Body of pancreas (tissue), 4 donors: ENCODE results near the gene DVL1. TPM values are rescaled to one million over a fixed set of nuclear protein-coding genes. Genes with fewer than 3 reads are reported as not detected.
"Not testable (repeated sequence)": the region's sequence is repeated elsewhere in the genome, so short reads cannot be mapped to it uniquely, and the experiment has no call there.

Experiments used
- ATAC-seq: fragments of 150-250 bp; one replicate; pipeline ENCODE4 v1.9.1; 2016
- DNase-seq, 4 donors: peaks; one replicate each; pipeline ENCODE4 v3.0.0-alpha.2; 2019
- H3K27ac ChIP-seq, 4 donors: fragments of 200-600 bp; sonication (generic); 1 replicate in 3 of 4; 2 replicates in 1 of 4; pipeline versions ENCODE4 v1.5.1 to v1.6.1; 2016 to 2019; ENCODE audit warnings: mild to moderate bottlenecking in 1 of 4, mixed read lengths in 1 of 4, moderate library complexity in 1 of 4
- H3K27me3 ChIP-seq, 2 donors: fragments of 200-600 bp; sonication (generic); one replicate each; pipeline ENCODE4 v1.6.0; 2016; ENCODE audit warnings: mild to moderate bottlenecking in 1 of 2
- H3K36me3 ChIP-seq, 2 donors: fragments of 200-600 bp; sonication (generic); replicated peaks in 1 of 2; 2 replicates each; pipeline ENCODE4 v1.5.1; 2016; ENCODE audit warnings: low read depth in 2 of 2; ENCODE audit not compliant: insufficient read depth in 1 of 2
- H3K4me1 ChIP-seq: fragments of 200-600 bp; sonication (generic); one replicate; pipeline ENCODE4 v1.6.0; 2016
- H3K4me3 ChIP-seq, 2 donors: fragments of 200-600 bp; sonication (generic); 1 replicate in 1 of 2; 2 replicates in 1 of 2; pipeline ENCODE4 v1.5.1; 2016 to 2019
- H3K9me3 ChIP-seq, 3 donors: fragments of 200-600 bp; sonication (generic); 1 replicate in 2 of 3; 2 replicates in 1 of 3; pipeline ENCODE4 v1.5.1; 2016
- POLR2A ChIP-seq, 3 donors: fragments of 450-650 bp; IDR thresholded peaks; one replicate each; pipeline ENCODE4 v1.6.1; 2016; ENCODE audit warnings: antibody characterized with exemption in 3 of 3, mild to moderate bottlenecking in 2 of 3
- WGBS, 2 donors: methylation state at CpG; one replicate each; pipeline ENCODE4 v1.1.5; 2017; 5-methylcytosine and 5-hydroxymethylcytosine counted together
- intact Hi-C: fragments of 100-400 bp; cut with DNase I; formaldehyde crosslinking; loops from one replicate; pipeline ENCODE4 v1.15.1; 2023
- total RNA-seq, 2 donors: library from RNA; depleted of rRNA; stranded (reverse); fragments of >200 nt; gene quantifications; one replicate each; pipeline ENCODE4 v1.1.0, GENCODE V29; 2016
- TF ChIP-seq, protein P1 (sequence below), 7 experiments: fragments of 450-650 bp in 4 of 7; fragments of 200-600 bp in 3 of 7; sonication (generic) in 3 of 7; IDR thresholded peaks; one replicate each; pipeline ENCODE4 v1.5.1; 2016 to 2019; ENCODE audit warnings: antibody characterized with exemption in 7 of 7

Gene DVL1
- total RNA-seq, 2 donors from 2014 or later: 58.1 to 84.4 TPM

DNA sequence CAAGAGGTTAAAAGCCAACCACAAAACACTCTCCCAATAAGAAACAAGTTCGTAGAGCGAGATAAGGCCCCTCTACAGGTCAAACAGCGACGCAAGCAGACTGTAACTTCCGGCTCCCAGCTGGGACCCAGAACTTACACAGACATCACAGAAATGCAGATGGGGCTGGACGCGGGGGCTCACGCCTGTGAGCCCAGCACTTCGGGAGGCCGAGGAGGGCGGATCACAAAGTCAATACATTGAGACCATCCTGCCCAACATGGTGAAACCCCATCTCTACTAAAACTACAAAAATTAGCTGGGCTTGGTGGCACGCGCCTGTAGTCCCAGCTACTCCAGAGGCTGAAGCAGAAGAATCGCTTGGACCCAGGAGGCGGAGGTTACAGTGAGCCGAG lies 38.9 kb upstream of the DVL1 start:
- Histone ChIP-seq H3K9me3 (no peaks in the 10 kb centered on the region), H3K4me1 (no peaks in the 10 kb centered on the region), H3K27ac (no peak overlapping the region), H3K36me3 (peaks cover 47 to 52% of the 10 kb centered on the region in 2 donors), H3K4me3 (no peak overlapping the region), H3K27me3 (no peaks in the 10 kb centered on the region)
- DNase-seq: no peak
- ATAC-seq: no peak
- WGBS, 2 donors: 96 to 97% methylated on average over 13 to 16 of the region's 16 CpGs
- TF ChIP-seq POLR2A (IDR thresholded peaks at IDR 0.05): no peak
- TF ChIP-seq, protein P1, sequence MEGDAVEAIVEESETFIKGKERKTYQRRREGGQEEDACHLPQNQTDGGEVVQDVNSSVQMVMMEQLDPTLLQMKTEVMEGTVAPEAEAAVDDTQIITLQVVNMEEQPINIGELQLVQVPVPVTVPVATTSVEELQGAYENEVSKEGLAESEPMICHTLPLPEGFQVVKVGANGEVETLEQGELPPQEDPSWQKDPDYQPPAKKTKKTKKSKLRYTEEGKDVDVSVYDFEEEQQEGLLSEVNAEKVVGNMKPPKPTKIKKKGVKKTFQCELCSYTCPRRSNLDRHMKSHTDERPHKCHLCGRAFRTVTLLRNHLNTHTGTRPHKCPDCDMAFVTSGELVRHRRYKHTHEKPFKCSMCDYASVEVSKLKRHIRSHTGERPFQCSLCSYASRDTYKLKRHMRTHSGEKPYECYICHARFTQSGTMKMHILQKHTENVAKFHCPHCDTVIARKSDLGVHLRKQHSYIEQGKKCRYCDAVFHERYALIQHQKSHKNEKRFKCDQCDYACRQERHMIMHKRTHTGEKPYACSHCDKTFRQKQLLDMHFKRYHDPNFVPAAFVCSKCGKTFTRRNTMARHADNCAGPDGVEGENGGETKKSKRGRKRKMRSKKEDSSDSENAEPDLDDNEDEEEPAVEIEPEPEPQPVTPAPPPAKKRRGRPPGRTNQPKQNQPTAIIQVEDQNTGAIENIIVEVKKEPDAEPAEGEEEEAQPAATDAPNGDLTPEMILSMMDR (IDR thresholded peaks at IDR 0.05): no peak
- intact Hi-C loops: no loop called here

DNA sequence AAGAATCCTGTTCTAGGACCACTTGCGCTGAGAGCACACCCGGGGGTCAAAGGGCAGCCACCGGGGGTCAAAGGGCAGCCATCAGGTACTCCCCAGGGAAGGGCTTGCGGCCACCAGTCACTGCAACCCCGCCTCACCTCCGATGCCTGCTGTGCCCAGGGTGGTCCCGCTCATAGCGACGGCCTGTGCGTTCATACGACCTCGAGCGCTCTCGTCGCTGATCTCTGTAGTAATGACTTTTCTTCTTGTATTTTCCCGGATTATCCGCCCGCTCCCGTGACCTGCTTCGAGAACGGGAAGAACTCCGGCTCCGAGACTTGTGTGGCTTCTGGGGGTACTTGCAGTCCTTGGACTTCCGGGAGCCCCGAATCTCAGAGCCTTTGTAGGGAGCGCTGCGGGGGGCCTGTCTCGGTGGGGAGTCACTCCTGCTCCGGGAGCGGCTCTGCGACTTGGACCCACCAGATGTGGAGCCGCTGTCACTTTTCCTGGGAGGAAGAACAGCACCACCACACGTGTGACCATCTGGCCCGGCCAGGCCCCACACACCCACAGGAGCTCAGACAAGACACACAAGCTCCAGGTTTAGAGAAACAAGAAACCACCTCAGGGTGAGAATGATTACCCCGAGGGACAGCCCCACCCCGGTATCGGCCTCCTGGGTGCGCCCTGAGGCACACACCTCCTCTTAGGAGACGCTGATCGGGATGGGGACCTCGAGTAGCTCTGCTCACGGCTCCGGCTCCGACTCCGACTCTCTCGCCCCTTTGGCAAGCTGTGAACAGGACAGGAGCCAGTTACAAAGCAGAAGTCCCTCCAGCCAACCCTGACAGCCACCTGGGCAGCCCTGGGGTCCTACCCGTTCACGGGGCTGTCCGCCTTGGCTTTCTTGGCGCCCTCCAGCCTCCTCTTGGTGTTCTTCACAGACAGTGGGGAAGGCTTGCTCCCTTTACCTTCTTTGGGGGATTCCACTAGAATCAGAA lies 38.2 kb upstream of the DVL1 start:
- intact Hi-C loops: no loop called here
- Histone ChIP-seq H3K27ac (no peak overlapping the region), H3K4me3 (no peak overlapping the region), H3K27me3 (no peaks in the 10 kb centered on the region), H3K36me3 (peaks cover 40 to 50% of the 10 kb centered on the region in 2 donors), H3K4me1 (no peaks in the 10 kb centered on the region), H3K9me3 (no peaks in the 10 kb centered on the region)
- TF ChIP-seq POLR2A (IDR thresholded peaks at IDR 0.05): no peak
- TF ChIP-seq, protein P1 (IDR thresholded peaks at IDR 0.05): no peak
- ATAC-seq (no peak), DNase-seq (no peak)
- WGBS, 2 donors: 93 to 95% methylated on average over 32 to 48 of the region's 50 CpGs

DNA sequence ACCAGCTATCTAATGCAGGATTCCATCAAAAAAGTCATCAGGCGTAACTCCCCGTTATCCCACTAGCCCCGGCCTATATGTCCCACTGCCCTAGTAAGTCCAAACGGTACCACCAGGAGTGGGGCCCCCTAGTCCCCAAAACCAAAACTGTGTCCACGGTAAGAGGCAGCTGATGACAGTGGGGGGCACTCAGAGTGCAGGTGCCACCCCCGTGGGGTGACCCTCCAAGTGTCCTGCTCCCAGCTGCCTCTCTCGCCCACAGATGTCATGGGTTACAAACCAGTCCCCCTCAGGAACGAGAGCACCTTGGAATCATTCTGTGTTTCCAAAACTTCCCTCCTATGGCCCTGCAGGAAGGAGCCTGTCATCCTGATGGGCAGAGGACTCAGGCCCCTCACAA lies 36.7 kb upstream of the DVL1 start:
- no peaks in the 10 kb centered on the region for H3K27me3 ChIP-seq
- no peak overlapping the region for H3K27ac ChIP-seq
- no peak for ATAC-seq
- TF ChIP-seq POLR2A (IDR thresholded peaks at IDR 0.05): no peak
- TF ChIP-seq, protein P1 (IDR thresholded peaks at IDR 0.05): no peak
- peaks cover 31 to 38% of the 10 kb centered on the region in 2 donors for H3K36me3 ChIP-seq
- H3K9me3 ChIP-seq: no peaks in the 10 kb centered on the region
- intact Hi-C loops: no loop called here
- DNase-seq: no peak
- no peaks in the 10 kb centered on the region for H3K4me1 ChIP-seq
- WGBS, 2 donors: 89 to 96% methylated on average over 7 to 8 of the region's 8 CpGs
- H3K4me3 ChIP-seq: no peak overlapping the region

DNA sequence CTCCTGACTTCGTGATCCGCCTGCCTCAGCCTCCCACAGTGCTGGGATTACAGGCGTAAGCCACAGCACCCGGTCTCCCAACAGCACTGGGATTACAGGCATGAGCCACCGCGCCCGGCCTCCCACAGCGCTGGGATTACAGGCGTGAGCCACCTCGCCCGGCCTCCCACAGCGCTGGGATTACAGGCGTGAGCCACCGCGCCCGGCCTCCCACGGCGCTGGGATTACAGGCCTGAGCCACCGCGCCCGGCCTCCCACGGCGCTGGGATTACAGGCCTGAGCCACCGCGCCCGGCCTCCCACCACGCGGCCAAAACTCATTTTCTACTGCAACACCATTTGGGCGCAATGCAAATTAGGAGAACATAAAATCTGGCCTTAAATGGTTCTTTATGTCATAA lies 36.1 kb upstream of the DVL1 start:
- H3K4me3 ChIP-seq, ATAC-seq, H3K27me3 ChIP-seq, DNase-seq, H3K9me3 ChIP-seq, H3K4me1 ChIP-seq, H3K27ac ChIP-seq, intact Hi-C loops: not testable (repeated sequence)
- H3K36me3 ChIP-seq: peaks cover 27 to 34% of the 10 kb centered on the region in 2 donors
- 93 to 94% methylated on average over 23 to 26 of the region's 29 CpGs for WGBS, 2 donors

DNA sequence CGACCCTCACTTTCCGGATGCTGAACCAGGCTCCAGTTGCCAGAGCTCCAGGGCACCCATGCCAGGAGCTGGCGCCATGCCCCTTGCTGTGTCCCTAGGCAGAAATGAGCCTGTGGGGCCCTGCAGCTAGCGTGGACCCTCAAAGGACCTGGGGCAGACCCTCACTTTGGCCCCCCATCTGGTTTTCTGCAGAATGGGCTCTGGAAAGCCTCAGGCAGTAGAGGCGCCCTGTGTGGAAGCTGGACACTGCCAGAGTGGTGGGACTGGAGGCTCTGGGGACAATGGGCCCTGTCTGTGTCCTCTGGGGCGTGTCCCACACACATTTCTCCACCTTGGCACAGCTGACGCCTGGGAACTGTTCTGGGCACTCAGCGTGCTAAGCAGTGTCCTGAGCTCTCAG lies 32.1 kb upstream of the DVL1 start:
- Histone ChIP-seq H3K4me3 (no peak overlapping the region), H3K36me3 (peaks cover 2 to 3% of the 10 kb centered on the region in 2 donors), H3K27me3 (no peaks in the 10 kb centered on the region), H3K27ac (no peak overlapping the region), H3K4me1 (peaks cover 2% of the 10 kb centered on the region), H3K9me3 (no peaks in the 10 kb centered on the region)
- WGBS, 2 donors: 93% methylated on average over 5 of the region's 8 CpGs; no CpG with 5 or more reads in 1 of the 2 donors
- intact Hi-C loops: no loop called here
- no peak for ATAC-seq
- DNase-seq: no peak
- TF ChIP-seq, protein P1 (IDR thresholded peaks at IDR 0.05): no peak
- no peak for TF ChIP-seq POLR2A (IDR thresholded peaks at IDR 0.05)
